GM10266 (cell line): ENCODE measurements around the gene COL5A2.

Experiments used
- DNase-seq: peaks from one replicate; pipeline ENCODE4 v3.0.0; 2012; ENCODE audit errors: extremely low spot score
- CTCF ChIP-seq: IDR thresholded peaks from 2 replicates; pipeline ENCODE4 v1.5.1; 2012; ENCODE audit warnings: mild to moderate bottlenecking, low read depth; ENCODE audit not compliant: control insufficient read depth, insufficient read depth; ENCODE audit errors: missing control alignments

The COL5A2 gene

DNA sequence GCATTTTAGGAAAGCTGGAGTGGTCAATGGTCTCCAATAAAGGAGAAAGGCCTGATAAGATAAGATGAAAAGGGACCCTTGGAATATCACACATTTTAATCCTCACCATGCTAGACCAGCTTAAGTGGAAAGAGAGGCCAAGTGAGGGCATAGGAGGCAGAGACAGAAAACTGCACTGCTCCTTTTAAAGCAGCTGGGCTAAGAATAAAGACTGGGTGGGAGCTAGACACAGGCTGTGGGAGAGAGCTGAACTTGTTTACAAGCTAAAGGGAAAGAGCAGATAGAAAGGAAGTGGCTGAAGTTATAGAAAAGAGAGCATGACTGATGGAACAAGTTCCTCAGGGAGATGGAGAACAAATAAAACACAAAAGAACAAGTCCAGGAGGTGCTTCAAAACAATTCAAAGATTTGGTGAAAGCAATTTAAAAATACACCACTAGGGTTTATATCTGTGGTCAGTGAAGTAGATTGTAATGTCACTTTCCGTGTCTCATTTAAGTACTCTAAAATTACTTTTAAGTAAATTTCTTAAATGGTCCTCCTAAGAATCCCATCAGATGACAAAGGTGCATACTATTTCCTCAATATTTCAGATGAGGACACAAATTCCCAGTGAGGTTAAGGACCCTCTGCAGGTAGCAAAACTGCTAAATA, 7.5 kb downstream of the COL5A2 start:
- TF ChIP-seq CTCF = no peak
- no peak for DNase-seq

DNA sequence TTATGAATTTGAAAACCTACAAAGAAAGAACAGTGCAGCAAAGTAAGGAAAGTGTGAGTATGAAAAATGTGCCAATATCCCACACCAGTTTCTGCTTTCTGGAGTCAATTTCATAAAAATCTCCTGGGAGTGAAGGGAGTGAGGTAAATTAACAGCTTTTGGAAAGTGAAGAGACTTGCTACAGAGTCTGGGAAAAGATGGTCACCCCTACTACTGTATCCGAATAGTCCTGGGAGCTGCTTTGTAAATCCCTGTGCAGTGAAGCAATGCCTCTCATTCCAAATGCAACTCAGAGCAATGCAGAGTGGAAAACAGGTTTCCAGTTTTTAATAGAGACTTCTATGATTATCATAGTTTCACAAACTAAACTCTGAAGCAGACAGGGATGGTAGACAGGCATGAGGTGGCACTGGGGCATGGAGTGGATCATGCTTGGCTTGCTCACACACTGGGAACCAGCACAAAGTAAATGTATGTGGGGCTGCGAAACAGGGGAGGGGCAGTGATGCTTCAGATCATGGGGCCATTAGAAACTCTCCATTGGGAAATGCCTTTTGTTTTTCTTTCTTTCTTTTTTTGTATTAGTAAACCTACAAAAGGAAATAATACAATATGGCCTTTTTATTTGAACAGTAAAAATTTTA, 10.6 kb downstream of the COL5A2 start:
- DNase-seq = no peak
- no peak for TF ChIP-seq CTCF

GRCh38 chr2:189165656-189166380, 13.7 kb downstream of the COL5A2 start:
- no peak for DNase-seq
- no peak for TF ChIP-seq CTCF

GRCh38 chr2:189164746-189165145, 14.8 kb downstream of the COL5A2 start:
- no peak for DNase-seq
- TF ChIP-seq CTCF = no peak

DNA sequence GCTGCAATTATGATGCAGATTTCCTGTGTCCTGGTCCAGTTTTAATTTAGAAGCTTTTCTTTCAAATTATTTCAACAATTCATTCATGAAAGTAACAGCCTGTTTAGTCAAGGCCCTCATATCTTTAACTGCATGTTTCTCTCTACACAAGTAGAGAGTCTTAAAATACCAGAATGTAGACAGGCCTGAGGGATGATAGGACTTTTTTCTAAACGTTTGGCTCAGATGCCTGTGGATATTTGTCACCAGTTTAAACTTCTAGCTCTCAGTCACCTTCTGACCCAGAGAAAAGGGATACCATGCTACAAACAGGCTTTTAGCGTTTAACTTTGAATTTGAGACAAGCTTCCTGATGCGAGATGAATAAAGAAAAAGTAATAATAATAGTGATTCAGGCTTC, 15.7 kb downstream of the COL5A2 start:
- no peak for TF ChIP-seq CTCF
- DNase-seq = no peak

- DNase-seq = no peak
- no peak for TF ChIP-seq CTCF
Observed at GRCh38 chr2:189162566-189162965, 17.0 kb downstream of the COL5A2 start.

GRCh38 chr2:189161894-189162293, 17.7 kb downstream of the COL5A2 start:
- no peak for DNase-seq

More at GRCh38 chr2:189161894-189162293, 17.7 kb downstream of the COL5A2 start:
- TF ChIP-seq CTCF = no peak
